Thyroid gland (tissue), 4 donors: Measurements from ENCODE around the gene SYT1. TPM values are rescaled to one million over a fixed set of nuclear protein-coding genes. Genes with fewer than 3 reads are reported as not detected.

Experiments used
- DNase-seq, 2 donors: peaks; one replicate each; pipeline ENCODE4 v3.0.0-alpha.2; 2019
- H3K27ac ChIP-seq, 3 donors: fragments of 200-600 bp; sonication (generic); 1 replicate in 2 of 3; 2 replicates in 1 of 3; pipeline ENCODE4 v1.5.1; 2016 to 2019; ENCODE audit warnings: mild to moderate bottlenecking in 1 of 3, moderate library complexity in 1 of 3
- H3K27me3 ChIP-seq: fragments of 200-600 bp; sonication (generic); one replicate; pipeline ENCODE4 v1.5.1; 2019
- H3K36me3 ChIP-seq, 2 donors: fragments of 200-600 bp; sonication (generic); one replicate each; pipeline ENCODE4 v1.5.1; 2016 to 2019
- H3K4me1 ChIP-seq, 2 donors: fragments of 200-600 bp; sonication (generic); one replicate each; pipeline ENCODE4 v1.5.1; 2017 to 2019
- H3K4me3 ChIP-seq, 3 donors: fragments of 200-600 bp; sonication (generic); replicated peaks in 1 of 3; 1 replicate in 2 of 3; 2 replicates in 1 of 3; pipeline ENCODE4 v1.5.1; 2016; ENCODE audit warnings: mild to moderate bottlenecking in 1 of 3
- H3K9me3 ChIP-seq: fragments of 200-600 bp; sonication (generic); one replicate; pipeline ENCODE4 v1.5.1; 2017
- POLR2A ChIP-seq, 2 donors: fragments of 450-650 bp; IDR thresholded peaks; one replicate each; pipeline ENCODE4 v1.6.1; 2017; ENCODE audit warnings: antibody characterized with exemption in 2 of 2, mild to moderate bottlenecking in 2 of 2, moderate library complexity in 1 of 2
- WGBS, 2 donors: methylation state at CpG; one replicate each; pipeline ENCODE4 v1.1.5; 2017; 5-methylcytosine and 5-hydroxymethylcytosine counted together
- intact Hi-C: fragments of 100-400 bp; cut with DNase I; formaldehyde crosslinking; loops from one replicate; pipeline ENCODE4 v1.15.1; 2023
- total RNA-seq, 4 donors: library from RNA; depleted of rRNA; stranded (reverse); fragments of >200 nt; gene quantifications; one replicate each; pipeline ENCODE4 v1.2.3, GENCODE V29; 2016
- TF ChIP-seq, protein P1 (sequence below), 6 experiments: fragments of 200-600 bp in 3 of 6; fragments of 450-650 bp in 3 of 6; sonication (generic) in 3 of 6; IDR thresholded peaks; one replicate each; pipeline ENCODE4 v1.5.1; 2016 to 2019; ENCODE audit warnings: antibody characterized with exemption in 6 of 6, mild to moderate bottlenecking in 2 of 6, inconsistent platforms in 1 of 6, moderate library complexity in 1 of 6

The SYT1 gene
- total RNA-seq, 4 donors from 2014 or later, result 0.58 to 2.4 (median 1.2) TPM

DNA sequence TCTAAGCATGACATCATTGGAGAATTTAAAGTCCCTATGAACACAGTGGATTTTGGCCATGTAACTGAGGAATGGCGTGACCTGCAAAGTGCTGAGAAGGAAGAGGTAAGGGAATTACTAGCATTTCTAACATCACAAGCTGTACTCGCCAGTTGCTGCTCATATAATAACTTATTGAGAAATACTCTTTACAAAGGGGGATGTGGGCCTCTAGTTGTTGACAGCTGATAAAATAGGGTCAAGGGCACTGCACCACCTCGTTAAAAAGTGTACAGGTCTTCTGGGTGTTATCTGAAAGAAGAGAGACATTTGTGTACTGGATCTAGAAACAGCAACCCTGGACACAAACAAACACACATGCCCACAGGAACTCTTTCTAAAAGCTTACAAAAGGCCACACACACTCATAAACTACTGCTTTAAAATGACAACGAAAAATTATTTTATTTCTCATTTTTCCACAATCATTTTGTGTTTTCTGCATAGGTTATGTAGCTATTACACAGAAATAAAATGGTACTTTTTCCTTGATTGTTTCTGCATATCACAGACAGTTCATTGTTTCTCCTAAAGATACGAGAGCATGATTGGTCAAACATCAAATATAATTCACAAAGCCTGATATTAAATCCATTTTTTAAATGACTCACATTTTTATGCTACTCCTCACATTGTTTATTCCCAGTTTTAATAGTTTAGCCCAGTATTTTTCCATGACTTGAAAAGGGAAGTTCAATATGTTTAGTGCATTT lies 435.0 kb downstream of the SYT1 start:
- no peaks in the 10 kb centered on the region for H3K4me1 ChIP-seq
- intact Hi-C loops, result no loop called here
- 82 to 84% methylated on average over 5 of the region's 5 CpGs for WGBS, 2 donors
- TF ChIP-seq, protein P1, sequence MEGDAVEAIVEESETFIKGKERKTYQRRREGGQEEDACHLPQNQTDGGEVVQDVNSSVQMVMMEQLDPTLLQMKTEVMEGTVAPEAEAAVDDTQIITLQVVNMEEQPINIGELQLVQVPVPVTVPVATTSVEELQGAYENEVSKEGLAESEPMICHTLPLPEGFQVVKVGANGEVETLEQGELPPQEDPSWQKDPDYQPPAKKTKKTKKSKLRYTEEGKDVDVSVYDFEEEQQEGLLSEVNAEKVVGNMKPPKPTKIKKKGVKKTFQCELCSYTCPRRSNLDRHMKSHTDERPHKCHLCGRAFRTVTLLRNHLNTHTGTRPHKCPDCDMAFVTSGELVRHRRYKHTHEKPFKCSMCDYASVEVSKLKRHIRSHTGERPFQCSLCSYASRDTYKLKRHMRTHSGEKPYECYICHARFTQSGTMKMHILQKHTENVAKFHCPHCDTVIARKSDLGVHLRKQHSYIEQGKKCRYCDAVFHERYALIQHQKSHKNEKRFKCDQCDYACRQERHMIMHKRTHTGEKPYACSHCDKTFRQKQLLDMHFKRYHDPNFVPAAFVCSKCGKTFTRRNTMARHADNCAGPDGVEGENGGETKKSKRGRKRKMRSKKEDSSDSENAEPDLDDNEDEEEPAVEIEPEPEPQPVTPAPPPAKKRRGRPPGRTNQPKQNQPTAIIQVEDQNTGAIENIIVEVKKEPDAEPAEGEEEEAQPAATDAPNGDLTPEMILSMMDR (IDR thresholded peaks at IDR 0.05), result no peak
- TF ChIP-seq POLR2A (IDR thresholded peaks at IDR 0.05), result no peak
- no peak for DNase-seq
- no peaks in the 10 kb centered on the region for H3K9me3 ChIP-seq
- H3K4me3 ChIP-seq, result no peak overlapping the region
- H3K27ac ChIP-seq, result no peak overlapping the region
- no peaks in the 10 kb centered on the region for H3K36me3 ChIP-seq
- H3K27me3 ChIP-seq, result no peaks in the 10 kb centered on the region

DNA sequence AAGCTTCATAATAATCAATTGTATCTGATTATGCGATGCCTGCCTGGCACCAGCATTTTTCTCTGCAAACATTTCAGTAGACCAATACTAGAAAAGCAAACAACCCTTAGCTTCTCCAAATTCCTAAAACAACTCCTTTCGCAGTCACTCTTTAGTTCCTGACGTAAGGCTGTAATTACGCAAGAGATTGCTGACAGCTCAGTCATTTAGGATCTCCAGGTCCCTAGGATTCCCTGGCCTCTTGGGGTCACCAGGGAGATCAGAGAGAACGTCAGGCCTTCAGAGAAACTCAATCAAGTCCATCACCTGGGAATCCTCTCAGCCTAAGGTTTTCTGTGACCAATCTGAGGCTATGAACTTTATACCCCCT lies 435.6 kb downstream of the SYT1 start:
- WGBS, 2 donors, result 59 to 60% methylated on average over 5 of the region's 5 CpGs
- no peak for DNase-seq
- Histone ChIP-seq H3K4me3 (no peak overlapping the region), H3K36me3 (no peaks in the 10 kb centered on the region), H3K27me3 (no peaks in the 10 kb centered on the region), H3K27ac (no peak overlapping the region), H3K4me1 (no peaks in the 10 kb centered on the region), H3K9me3 (no peaks in the 10 kb centered on the region)
- TF ChIP-seq, protein P1 (IDR thresholded peaks at IDR 0.05), result no peak
- TF ChIP-seq POLR2A (IDR thresholded peaks at IDR 0.05), result no peak
- intact Hi-C loops, result no loop called here

DNA sequence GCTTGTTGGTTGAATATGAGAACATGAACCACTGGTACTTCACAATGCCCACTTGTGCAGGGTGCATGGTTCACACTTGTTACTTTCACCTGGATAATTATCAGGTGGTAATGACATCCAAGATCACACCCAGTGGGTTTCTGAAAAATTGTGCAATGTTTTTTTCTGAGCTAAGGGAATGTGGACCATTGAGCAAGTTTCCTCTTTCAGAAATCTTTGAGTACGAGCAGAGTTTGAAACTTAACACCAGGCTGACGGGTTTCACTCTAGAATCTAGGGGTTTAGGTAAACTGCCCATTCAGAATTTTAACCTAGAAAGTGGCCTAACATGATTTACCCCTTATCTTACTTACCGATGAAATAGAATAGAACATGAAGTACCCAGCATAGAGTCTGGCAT lies 436.6 kb downstream of the SYT1 start:
- no peaks in the 10 kb centered on the region for H3K27me3 ChIP-seq
- no peaks in the 10 kb centered on the region for H3K4me1 ChIP-seq
- no peak overlapping the region for H3K4me3 ChIP-seq
- intact Hi-C loops, result no loop called here
- 82 to 94% methylated on average over 3 of the region's 3 CpGs for WGBS, 2 donors
- TF ChIP-seq POLR2A (IDR thresholded peaks at IDR 0.05), result no peak
- TF ChIP-seq, protein P1 (IDR thresholded peaks at IDR 0.05), result no peak
- no peak overlapping the region for H3K27ac ChIP-seq
- no peaks in the 10 kb centered on the region for H3K9me3 ChIP-seq
- DNase-seq, result no peak
- H3K36me3 ChIP-seq, result no peaks in the 10 kb centered on the region

DNA sequence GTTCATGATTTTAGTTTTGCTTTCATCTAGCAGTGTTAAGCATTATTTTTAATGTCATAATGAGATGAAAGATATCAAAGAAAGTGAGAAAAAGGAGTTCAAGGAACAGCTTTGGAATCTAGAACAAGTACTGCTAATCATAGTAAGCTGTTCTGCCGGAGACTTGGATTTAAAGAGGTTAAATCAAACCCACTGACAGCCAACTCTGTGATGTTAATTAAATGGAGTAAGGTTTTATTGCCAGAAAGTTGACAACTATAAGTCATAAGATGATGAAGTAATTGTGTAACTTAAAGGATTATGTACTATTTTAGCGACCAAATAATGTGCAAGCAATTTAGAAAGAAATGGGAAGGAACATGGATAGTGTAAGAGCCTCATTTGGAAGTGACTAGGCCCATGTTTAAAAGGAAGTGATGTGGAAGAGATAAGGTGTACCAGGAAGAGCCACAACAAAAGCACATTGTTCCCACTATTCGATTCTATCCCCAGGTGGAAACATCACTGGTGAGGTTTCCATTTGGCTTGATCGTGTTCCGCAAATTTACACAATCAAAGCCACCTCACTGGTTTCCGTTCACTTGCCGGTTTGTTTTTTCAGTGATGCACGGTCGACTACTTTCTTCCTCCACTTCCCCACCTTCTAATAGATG lies 437.7 kb downstream of the SYT1 start:
- WGBS, 2 donors, result 46 to 53% methylated on average over 9 of the region's 9 CpGs
- H3K27me3 ChIP-seq, result no peaks in the 10 kb centered on the region
- H3K4me3 ChIP-seq, result no peak overlapping the region
- TF ChIP-seq POLR2A (IDR thresholded peaks at IDR 0.05), result no peak
- TF ChIP-seq, protein P1 (IDR thresholded peaks at IDR 0.05), result no peak
- no peak for DNase-seq
- H3K27ac ChIP-seq, result peak overlapping the region in 1 of 3 donors; percentile 10
- no peaks in the 10 kb centered on the region for H3K9me3 ChIP-seq
- no peaks in the 10 kb centered on the region for H3K4me1 ChIP-seq
- intact Hi-C loops, result no loop called here
- H3K36me3 ChIP-seq, result no peaks in the 10 kb centered on the region

DNA sequence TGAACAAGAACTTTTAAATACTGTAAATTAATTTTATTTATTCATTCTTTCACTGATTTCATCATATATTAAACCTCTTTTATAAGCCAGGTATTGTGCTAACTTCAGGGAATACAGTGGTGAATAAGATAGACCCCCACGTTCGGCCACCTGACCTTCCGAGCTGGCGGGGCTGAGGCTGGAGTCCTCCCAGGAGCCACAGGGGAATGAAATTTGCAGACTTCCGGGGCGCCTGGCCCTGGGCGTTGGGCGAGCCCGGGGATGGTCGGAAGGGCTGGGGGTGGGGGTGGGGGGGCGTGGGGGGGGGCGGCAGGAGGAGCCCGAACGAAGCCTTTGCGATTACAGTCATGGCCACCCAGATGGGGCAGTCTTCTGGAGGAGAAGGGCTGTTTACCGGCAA lies 442.8 kb downstream of the SYT1 start:
- H3K4me1 ChIP-seq, result no peaks in the 10 kb centered on the region
- H3K9me3 ChIP-seq, result no peaks in the 10 kb centered on the region
- no peak for DNase-seq
- TF ChIP-seq, protein P1 (IDR thresholded peaks at IDR 0.05), result no peak
- TF ChIP-seq POLR2A (IDR thresholded peaks at IDR 0.05), result no peak
- intact Hi-C loops, result no loop called here
- no peak overlapping the region for H3K4me3 ChIP-seq
- WGBS, 2 donors, result 90 to 91% methylated on average over 13 to 16 of the region's 16 CpGs
- H3K27me3 ChIP-seq, result no peaks in the 10 kb centered on the region
- no peak overlapping the region for H3K27ac ChIP-seq
- H3K36me3 ChIP-seq, result no peaks in the 10 kb centered on the region
